HG02759 (cell line): Measurements from ENCODE around the gene SERPINB8.

ENCODE experiments used
- ATAC-seq: cut with Tn5 transposase; IDR thresholded peaks from one replicate; pipeline ENCODE4 v1.9.1; 2021; ENCODE audit warnings: mild to moderate bottlenecking, moderate library complexity; ENCODE audit not compliant: unreplicated experiment

The SERPINB8 gene

DNA sequence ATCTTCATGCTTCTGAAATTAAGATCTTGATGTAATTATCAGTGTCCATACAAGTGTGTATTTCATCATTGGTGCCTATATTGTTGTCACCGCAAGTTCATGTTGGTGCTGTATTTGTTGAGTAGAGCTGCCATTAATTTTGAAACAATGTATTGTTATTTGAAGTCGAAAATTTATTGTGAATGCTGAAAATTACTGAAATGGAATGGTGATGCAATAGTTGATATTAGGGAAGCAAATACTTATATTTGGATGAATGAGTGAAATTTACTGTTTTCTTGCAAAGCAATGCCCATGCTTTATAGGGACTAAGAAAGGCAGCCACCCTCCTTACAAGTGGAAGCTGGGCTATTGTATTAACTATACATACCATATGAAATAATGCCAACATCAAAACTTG is 41.6 kb downstream of the SERPINB8 start:
- no peak for ATAC-seq

- peak; percentile 64 for ATAC-seq
Measured at GRCh38 chr18:64017870-64018269, 48.0 kb downstream of the SERPINB8 start.

GRCh38 chr18:64019922-64020756 is 50.3 kb downstream of the SERPINB8 start:
- no peak for ATAC-seq

DNA sequence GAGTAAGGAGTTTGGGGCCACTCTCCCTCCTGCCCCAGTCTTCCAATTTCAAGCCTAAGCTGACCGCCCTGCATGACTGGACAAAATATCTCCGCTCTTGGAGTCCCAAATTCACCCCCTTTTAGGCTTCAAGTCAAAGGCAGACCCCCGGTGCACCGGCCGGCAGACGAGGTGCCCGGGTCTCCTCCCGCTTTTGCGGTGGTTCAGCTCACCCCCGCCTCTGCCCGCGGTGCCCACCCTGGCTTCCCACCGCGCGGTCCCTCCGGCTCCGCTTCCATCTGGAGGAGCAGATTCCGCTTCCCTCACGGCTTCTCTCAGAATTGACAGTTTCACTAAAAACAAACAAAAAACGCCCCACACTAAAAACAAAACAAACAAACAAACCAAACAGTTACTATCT is 56.5 kb downstream of the SERPINB8 start:
- ATAC-seq, result no peak

DNA sequence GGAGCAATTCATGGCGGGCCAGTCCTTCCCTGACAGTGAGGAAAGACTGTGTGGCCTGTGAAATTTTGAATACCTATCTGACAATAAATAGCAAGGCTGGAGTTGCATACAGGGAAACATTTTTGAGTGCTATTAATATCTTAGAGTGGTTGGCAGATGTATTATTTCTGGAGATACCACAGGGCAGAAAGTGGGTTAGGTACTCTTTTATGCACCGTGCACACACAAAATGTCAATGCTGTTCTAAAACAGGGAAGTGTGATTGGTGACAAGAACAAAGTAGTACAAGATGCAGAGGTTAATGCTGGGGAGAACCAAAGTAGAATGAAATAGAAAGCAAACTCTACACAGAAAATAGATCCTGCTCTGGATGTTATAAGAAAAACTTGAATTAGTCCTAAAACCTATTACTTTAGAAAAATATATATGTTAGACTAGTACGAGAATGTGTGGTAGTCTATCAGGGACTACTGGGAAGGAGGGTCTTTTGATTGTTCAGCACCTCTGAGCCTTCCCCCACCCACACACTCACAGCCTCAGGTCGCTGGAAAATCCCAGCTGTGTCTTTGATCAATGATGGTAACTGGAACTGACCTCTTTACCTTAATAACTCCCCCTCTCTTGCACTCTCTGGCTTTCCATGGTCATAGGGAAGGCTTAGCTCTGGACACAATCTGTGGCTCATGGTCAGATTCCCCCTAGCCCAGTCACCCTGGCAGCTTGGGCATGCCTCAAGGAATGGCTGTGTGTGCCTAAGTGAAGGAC is 58.2 kb downstream of the SERPINB8 start:
- ATAC-seq, result peak; percentile 78

- no peak for ATAC-seq
Measured at GRCh38 chr18:64029096-64029495, 59.2 kb downstream of the SERPINB8 start.

DNA sequence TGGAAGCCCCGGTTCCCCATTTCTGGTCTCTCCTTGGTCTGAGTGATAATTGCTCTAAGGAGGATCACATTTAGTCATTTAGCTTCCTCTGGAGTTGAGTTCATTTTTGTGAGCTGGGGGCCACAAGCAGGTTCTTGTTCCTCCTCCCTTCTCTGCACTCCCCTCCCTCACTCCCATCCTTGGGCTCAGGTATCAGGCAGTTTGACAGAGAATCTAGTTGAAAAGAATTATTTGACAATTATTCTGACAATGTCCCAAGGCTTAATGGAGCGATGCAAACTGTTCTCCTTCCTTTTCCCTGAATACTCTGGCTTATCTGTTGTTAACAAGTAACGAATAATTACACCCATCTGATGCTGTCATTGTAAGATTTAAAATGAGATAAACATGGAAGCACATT is 61.5 kb downstream of the SERPINB8 start:
- no peak for ATAC-seq

GRCh38 chr18:64032312-64032711 is 62.4 kb downstream of the SERPINB8 start:
- no peak for ATAC-seq

DNA sequence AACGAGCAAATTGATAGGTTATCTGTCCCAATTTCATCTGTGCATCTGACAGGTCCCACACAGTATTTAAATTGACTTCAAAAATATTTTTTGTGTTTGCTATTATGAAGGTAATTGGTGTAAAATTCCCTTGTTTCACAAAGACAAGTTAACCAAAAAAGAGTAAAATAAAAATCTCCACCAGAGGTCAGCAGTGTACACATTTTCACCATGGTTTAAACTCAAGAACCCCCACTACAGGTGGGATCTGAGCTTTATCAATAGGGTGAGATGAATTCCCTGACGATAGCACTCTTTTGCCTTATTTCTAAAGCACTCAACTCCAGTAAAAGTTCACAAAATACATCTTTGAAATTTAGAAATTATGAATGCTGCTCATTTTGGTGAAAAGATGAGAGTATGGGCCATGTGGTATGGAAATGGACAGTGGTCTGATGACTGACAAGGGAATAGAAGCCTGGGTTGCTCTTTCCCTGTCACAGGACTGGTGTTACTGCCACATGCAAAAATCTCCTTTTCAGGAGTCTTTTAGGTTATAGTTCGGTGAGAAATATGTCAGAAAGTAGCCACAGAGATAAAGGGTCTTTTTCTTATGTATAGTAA is 68.0 kb downstream of the SERPINB8 start:
- ATAC-seq, result peak; percentile 68
